IMR-90 (cell line): ENCODE measurements around the gene ZFHX3. TPM values are rescaled to one million over a fixed set of nuclear protein-coding genes. Genes with fewer than 3 reads are reported as not detected.

ENCODE experiments used
- ATAC-seq: fragments of 200-7000 bp; cut with Tn5 transposase; 2 replicates; pipeline ENCODE4 v1.9.1; 2020; ENCODE audit warnings: low read depth, mild to moderate bottlenecking, moderate library complexity
- BruUV-seq: library from RNA; stranded (reverse); fragments of 400-500 nt; replicated peaks from 2 replicates; lab custom pipeline; 2021; lab: Mats Ljungman, UMichigan
- CTCF ChIA-PET: fragments of 300-600 bp; formaldehyde crosslinking; extraction: SDS; loops from one replicate; lab custom pipeline; 2021; ENCODE audit warnings: antibody characterized with exemption; lab: Yijun Ruan, JAX
- POLR2A ChIA-PET: fragments of 300-600 bp; sonication (Branson Sonifier 250); formaldehyde crosslinking; loops from one replicate; lab custom pipeline; 2022; ENCODE audit warnings: antibody characterized with exemption; ENCODE audit not compliant: unreplicated experiment; lab: Charles Lee
- DNase-seq: peaks from one replicate; pipeline ENCODE4 v3.0.0; 2013
- H2AFZ ChIP-seq: replicated peaks from 2 replicates; pipeline ENCODE3; 2013; ENCODE audit warnings: low read length, mild to moderate bottlenecking; ENCODE audit not compliant: poor library complexity
- H2AK5ac ChIP-seq: 2 replicates; pipeline ENCODE4 v1.6.1; 2013; ENCODE audit warnings: low read depth, low read length, inconsistent platforms
- H2AK9ac ChIP-seq: replicated peaks from 2 replicates; pipeline ENCODE3; 2013; ENCODE audit warnings: mild to moderate bottlenecking, low read depth, low read length, moderate library complexity; ENCODE audit not compliant: poor library complexity
- H2BK120ac ChIP-seq: 2 replicates; pipeline ENCODE4 v1.6.1; 2013; ENCODE audit warnings: low read depth, low read length, inconsistent platforms
- H2BK15ac ChIP-seq: 3 replicates; pipeline ENCODE4 v1.6.1; 2013; ENCODE audit warnings: low read depth, low read length, inconsistent platforms
- H2BK20ac ChIP-seq: 2 replicates; pipeline ENCODE4 v1.6.1; 2013; ENCODE audit warnings: low read depth, mild to moderate bottlenecking, inconsistent platforms, low read length, moderate library complexity
- H2BK5ac ChIP-seq: 2 replicates; pipeline ENCODE4 v1.6.1; 2013; ENCODE audit warnings: mild to moderate bottlenecking, low read depth, low read length, inconsistent platforms; ENCODE audit not compliant: poor library complexity, severe bottlenecking
- H3K14ac ChIP-seq: replicated peaks from 2 replicates; pipeline ENCODE4 v1.6.1; 2013; ENCODE audit warnings: low read depth, low read length, inconsistent platforms
- H3K18ac ChIP-seq: 2 replicates; pipeline ENCODE4 v1.6.1; 2013; ENCODE audit warnings: low read depth, low read length, control low read depth
- H3K23ac ChIP-seq: 2 replicates; pipeline ENCODE4 v1.6.1; 2013; ENCODE audit warnings: low read depth, low read length, inconsistent platforms
- H3K27ac ChIP-seq: 2 replicates; pipeline ENCODE4 v1.5.1; 2013; ENCODE audit warnings: mild to moderate bottlenecking, control low read depth, low read length; ENCODE audit not compliant: insufficient read depth
- H3K27me3 ChIP-seq: 2 replicates; pipeline ENCODE4 v1.6.1; 2013; ENCODE audit warnings: low read length; ENCODE audit not compliant: control insufficient read depth, insufficient read depth
- H3K36me3 ChIP-seq: 2 replicates; pipeline ENCODE4 v1.6.1; 2013; ENCODE audit warnings: low read length, mixed read lengths; ENCODE audit not compliant: control insufficient read depth, insufficient read depth
- H3K4ac ChIP-seq: 2 replicates; pipeline ENCODE4 v1.6.1; 2013; ENCODE audit warnings: low read depth, low read length, inconsistent platforms
- H3K4me1 ChIP-seq: 2 replicates; pipeline ENCODE4 v1.6.1; 2013; ENCODE audit warnings: low read length, mixed read lengths; ENCODE audit not compliant: control insufficient read depth, insufficient read depth
- H3K4me2 ChIP-seq: 2 replicates; pipeline ENCODE4 v1.6.1; 2013; ENCODE audit warnings: low read depth, mild to moderate bottlenecking, control low read depth, low read length, moderate library complexity
- H3K4me3 ChIP-seq: 2 replicates; pipeline ENCODE4 v1.5.1; 2013; ENCODE audit warnings: low read depth, mild to moderate bottlenecking, control low read depth, low read length, moderate library complexity; ENCODE audit not compliant: insufficient read depth
- H3K56ac ChIP-seq: 2 replicates; pipeline ENCODE4 v1.6.1; 2013; ENCODE audit warnings: low read length, inconsistent platforms; ENCODE audit not compliant: insufficient read depth; ENCODE audit errors: extremely low read depth
- H3K79me1 ChIP-seq, 2 experiments: 2 replicates each; pipeline ENCODE4 v1.6.1; 2013; ENCODE audit warnings: low read length in 2 of 2, inconsistent platforms in 1 of 2, low read depth in 1 of 2
- H3K9ac ChIP-seq: 2 replicates; pipeline ENCODE4 v1.6.1; 2013; ENCODE audit warnings: low read depth, low read length, control low read depth
- H3K9me1 ChIP-seq: 2 replicates; pipeline ENCODE4 v1.6.1; 2013; ENCODE audit warnings: low read length, inconsistent platforms; ENCODE audit not compliant: insufficient read depth
- H3K9me3 ChIP-seq: 2 replicates; pipeline ENCODE4 v1.6.1; 2013; ENCODE audit warnings: low read length; ENCODE audit not compliant: control insufficient read depth, insufficient read depth
- H4K20me1 ChIP-seq: 2 replicates; pipeline ENCODE4 v1.6.1; 2013; ENCODE audit warnings: low read length, inconsistent platforms; ENCODE audit not compliant: insufficient read depth
- H4K5ac ChIP-seq: 2 replicates; pipeline ENCODE4 v1.6.1; 2013; ENCODE audit warnings: mild to moderate bottlenecking, low read depth, low read length, control low read depth
- H4K8ac ChIP-seq, 2 experiments: 2 replicates each; pipeline ENCODE4 v1.6.1; 2013; ENCODE audit warnings: low read depth in 2 of 2, low read length in 2 of 2, control low read depth in 1 of 2, inconsistent platforms in 1 of 2
- H4K91ac ChIP-seq: 2 replicates; pipeline ENCODE4 v1.6.1; 2013; ENCODE audit warnings: low read depth, low read length, inconsistent platforms; ENCODE audit not compliant: insufficient read depth
- BHLHE40 ChIP-seq: fragments of 150-350 bp; IDR thresholded peaks from 2 replicates; pipeline ENCODE4 v1.6.1; 2016; ENCODE audit warnings: mild to moderate bottlenecking, low read depth, low read length
- CEBPB ChIP-seq: IDR thresholded peaks from 2 replicates; pipeline ENCODE4 v1.6.1; 2012; ENCODE audit warnings: low read depth, low read length, improper control_type of control experiment
- CTCF ChIP-seq: conservative IDR thresholded peaks from 2 replicates; pipeline ENCODE4 v1.5.1; 2012; ENCODE audit warnings: mild to moderate bottlenecking, low read depth, low read length, improper control_type of control experiment
- ELK1 ChIP-seq: fragments of 150-350 bp; IDR thresholded peaks from 2 replicates; pipeline ENCODE4 v1.6.1; 2016; ENCODE audit warnings: low read depth, mild to moderate bottlenecking, low read length, moderate library complexity, borderline replicate concordance
- FOS ChIP-seq: fragments of 150-350 bp; IDR thresholded peaks from 2 replicates; pipeline ENCODE4 v1.6.1; 2016; ENCODE audit warnings: low read depth, low read length
- MAFK ChIP-seq: IDR thresholded peaks from 2 replicates; pipeline ENCODE4 v1.6.1; 2012; ENCODE audit warnings: low read depth, low read length, improper control_type of control experiment
- MAZ ChIP-seq: IDR thresholded peaks from 2 replicates; pipeline ENCODE4 v1.6.1; 2012; ENCODE audit warnings: low read depth, mild to moderate bottlenecking, low read length, improper control_type of control experiment, moderate library complexity, borderline replicate concordance
- MXI1 ChIP-seq: IDR thresholded peaks from 2 replicates; pipeline ENCODE4 v1.6.1; 2012; ENCODE audit warnings: low read depth, mild to moderate bottlenecking, low read length, moderate library complexity, borderline replicate concordance
- NFE2L2 ChIP-seq: fragments of 150-350 bp; IDR thresholded peaks from 2 replicates; pipeline ENCODE4 v1.6.1; 2016; ENCODE audit warnings: low read depth, mild to moderate bottlenecking, low read length
- POLR2A ChIP-seq: IDR thresholded peaks from 2 replicates; pipeline ENCODE4 v1.6.1; 2012; ENCODE audit warnings: mild to moderate bottlenecking, low read depth, low read length
- RAD21 ChIP-seq: IDR thresholded peaks from 2 replicates; pipeline ENCODE4 v1.6.1; 2012; ENCODE audit warnings: low read length, improper control_type of control experiment
- RCOR1 ChIP-seq: IDR thresholded peaks from 2 replicates; pipeline ENCODE4 v1.6.1; 2012; ENCODE audit warnings: mild to moderate bottlenecking, low read length, improper control_type of control experiment; ENCODE audit not compliant: insufficient replicate concordance
- RFX5 ChIP-seq: IDR thresholded peaks from 2 replicates; pipeline ENCODE4 v1.8.0; 2012; ENCODE audit warnings: low read depth, mild to moderate bottlenecking, low read length, moderate library complexity
- SMC3 ChIP-seq: fragments of 150-350 bp; IDR thresholded peaks from 2 replicates; pipeline ENCODE4 v1.6.1; 2016; ENCODE audit warnings: low read depth, mild to moderate bottlenecking, antibody characterized with exemption, low read length, moderate library complexity
- USF2 ChIP-seq: fragments of 150-350 bp; IDR thresholded peaks from 2 replicates; pipeline ENCODE4 v1.6.1; 2017; ENCODE audit warnings: mild to moderate bottlenecking, antibody characterized with exemption, low read length, low read depth
- WGBS, 2 experiments: methylation state at CpG; one replicate each; pipeline versions ENCODE4 v1.1.5 to v1.1.7; 2013; ENCODE audit warnings: missing lambda C conversion rate in 2 of 2; ENCODE audit not compliant: insufficient read length in 1 of 2; ENCODE audit errors: extremely low coverage in 2 of 2; 5-methylcytosine and 5-hydroxymethylcytosine counted together
- dilution Hi-C: fragments of 300-500 bp; cut with HindIII; formaldehyde crosslinking; loops from one replicate; pipeline ENCODE4 v1.14.3; 2018; ENCODE audit warnings: low sequenced_read_pairs; ENCODE audit not compliant: unreplicated experiment
- in situ Hi-C: fragments of 300-500 bp; cut with MboI; formaldehyde crosslinking; loops from 3 replicates; pipeline ENCODE4 v1.14.3; 2019; ENCODE audit warnings: low sequenced_read_pairs, inconsistent platforms, mixed read lengths
- intact Hi-C: fragments of 100-400 bp; cut with micrococcal nuclease; formaldehyde crosslinking; loops from 2 replicates; pipeline ENCODE4 v1.10.0; 2022
- polyA plus RNA-seq, 3 experiments: library from polyadenylated mRNA; depleted of rRNA; stranded (reverse); fragments of >200 nt; gene quantifications; 2 replicates each; pipeline ENCODE4 v1.2.3, GENCODE V29; 2012; ENCODE audit warnings: low replicate concordance in 1 of 3
- total RNA-seq: library from RNA; depleted of rRNA; stranded (reverse); fragments of >200 nt; gene quantifications from 2 replicates; pipeline ENCODE4 v1.2.3, GENCODE V29; 2012

Gene ZFHX3
- total and polyA plus RNA-seq, 2 of the 4 experiments (the other 2 are of a cell fraction), result 1.4 to 1.7 TPM

- Histone ChIP-seq H2AFZ (no peak overlapping the region), H3K79me1 (peaks cover 20 to 31% of the 10 kb centered on the region in 2 experiments), H3K4ac (no peak overlapping the region), H2AK9ac (no peak overlapping the region), H4K5ac (no peak overlapping the region), H3K9me3 (no peaks in the 10 kb centered on the region), H3K4me2 (no peak overlapping the region), H2BK120ac (no peak overlapping the region), H3K18ac (no peak overlapping the region), H4K91ac (no peak overlapping the region), H2BK5ac (no peak overlapping the region), H2BK20ac (no peak overlapping the region), H3K23ac (no peak overlapping the region), H2AK5ac (0 out of 2 replicates have a peak overlapping the region, but pooled peaks have one; percentile 18), H3K27me3 (no peaks in the 10 kb centered on the region), H3K9ac (no peak overlapping the region), H2BK15ac (no peak overlapping the region), H3K4me1 (peaks cover 7% of the 10 kb centered on the region), H3K56ac (no peak overlapping the region), H4K8ac (no peak overlapping the region), H3K36me3 (peaks cover 4% of the 10 kb centered on the region), H3K9me1 (peaks cover 9% of the 10 kb centered on the region), H4K20me1 (peaks cover 13% of the 10 kb centered on the region; the same call in 1 of the 2 replicates), H3K27ac (no peak overlapping the region), H3K14ac (no peak overlapping the region), H3K4me3 (no peak overlapping the region)
- DNase-seq, result no peak
- ChIA-PET CTCF (no interaction called here), POLR2A (no interaction called here)
- in situ Hi-C loops (no loop called here), intact Hi-C loops (no loop called here), dilution Hi-C loops (no loop called here)
- no CpG with 5 or more reads among the region's 6 CpGs for WGBS, 2 experiments
- TF ChIP-seq RFX5 (no peak), MAZ (no peak), RAD21 (no peak), POLR2A (no peak), MAFK (no peak), RCOR1 (no peak), FOS (no peak), NFE2L2 (no peak), SMC3 (no peak), ELK1 (no peak), CEBPB (no peak), CTCF (no peak), USF2 (no peak), MXI1 (no peak), BHLHE40 (no peak)
- ATAC-seq, result no peak
- BruUV-seq, result no TSS peak
Observed at GRCh38 chr16:72903176-72903575, 144.8 kb downstream of the ZFHX3 start.
